GM21619 (cell line): ENCODE measurements around the gene SHB.

Experiments used
- ATAC-seq: cut with Tn5 transposase; IDR thresholded peaks from one replicate; pipeline ENCODE4 v1.9.1; 2021; ENCODE audit not compliant: unreplicated experiment

The SHB gene

GRCh38 chr9:37956423-37956820 lies 112.6 kb downstream of the SHB start:
- no peak for ATAC-seq

- ATAC-seq = no peak
Measured at GRCh38 chr9:37955781-37956422, 113.1 kb downstream of the SHB start.

- ATAC-seq = peak; percentile 33
Measured at GRCh38 chr9:37954581-37954981, 114.4 kb downstream of the SHB start.

- peak; percentile 75 for ATAC-seq
Measured at GRCh38 chr9:37953775-37954437, 115.1 kb downstream of the SHB start.

- peak; percentile 20 for ATAC-seq
Measured at GRCh38 chr9:37953206-37953774, 115.7 kb downstream of the SHB start.

- no peak for ATAC-seq
Measured at GRCh38 chr9:37952731-37953130, 116.3 kb downstream of the SHB start.

GRCh38 chr9:37951671-37952449 lies 117.2 kb downstream of the SHB start:
- ATAC-seq = no peak

- no peak for ATAC-seq
Measured at GRCh38 chr9:37950561-37950960, 118.5 kb downstream of the SHB start.

GRCh38 chr9:37949576-37949975 lies 119.5 kb downstream of the SHB start:
- ATAC-seq = no peak

- ATAC-seq = no peak
Measured at GRCh38 chr9:37948417-37948980, 120.5 kb downstream of the SHB start.

- ATAC-seq = no peak
Measured at GRCh38 chr9:37947977-37948376, 121.0 kb downstream of the SHB start.

GRCh38 chr9:37947471-37947870 lies 121.6 kb downstream of the SHB start:
- no peak for ATAC-seq

GRCh38 chr9:37946971-37947370 lies 122.1 kb downstream of the SHB start:
- no peak for ATAC-seq

- no peak for ATAC-seq
Measured at GRCh38 chr9:37946041-37946440, 123.0 kb downstream of the SHB start.

GRCh38 chr9:37944671-37945481 lies 124.2 kb downstream of the SHB start:
- ATAC-seq = no peak

GRCh38 chr9:37944266-37944650 lies 124.8 kb downstream of the SHB start:
- no peak for ATAC-seq

- ATAC-seq = no peak
Measured at GRCh38 chr9:37943345-37944265, 125.4 kb downstream of the SHB start.

GRCh38 chr9:37942621-37943344 lies 126.2 kb downstream of the SHB start:
- no peak for ATAC-seq

GRCh38 chr9:37941253-37941652 lies 127.8 kb downstream of the SHB start:
- ATAC-seq = no peak
